GM19463 (cell line): ENCODE measurements around the gene WSCD2.

ENCODE experiments used
- ATAC-seq: cut with Tn5 transposase; IDR thresholded peaks from one replicate; pipeline ENCODE4 v1.9.1; 2021; ENCODE audit warnings: mild to moderate bottlenecking, moderate library complexity; ENCODE audit not compliant: unreplicated experiment

The WSCD2 gene

GRCh38 chr12:108129017-108129812 lies at the start of gene WSCD2:
Gene WSCD2 (plus strand): TSS chr12:108129288. CDS start chr12:108195833, 66,545 bp downstream.
- ATAC-seq = no peak

GRCh38 chr12:108079721-108080120 lies 49.4 kb upstream of the WSCD2 start:
- no peak for ATAC-seq

GRCh38 chr12:108080363-108080762 lies 48.7 kb upstream of the WSCD2 start:
- ATAC-seq = no peak

- no peak for ATAC-seq
These were observed 46.6 kb upstream of the WSCD2 start for GRCh38 chr12:108082485-108082884.

- ATAC-seq = no peak
These were observed 41.2 kb upstream of the WSCD2 start for GRCh38 chr12:108087900-108088299.

- no peak for ATAC-seq
These were observed 38.8 kb upstream of the WSCD2 start for GRCh38 chr12:108090107-108090899.

- no peak for ATAC-seq
These were observed 38.0 kb upstream of the WSCD2 start for GRCh38 chr12:108090932-108091678.

GRCh38 chr12:108091679-108092051 lies 37.4 kb upstream of the WSCD2 start:
- no peak for ATAC-seq

GRCh38 chr12:108093209-108093608 lies 35.9 kb upstream of the WSCD2 start:
- ATAC-seq = no peak

GRCh38 chr12:108094056-108094649 lies 34.9 kb upstream of the WSCD2 start:
- no peak for ATAC-seq

GRCh38 chr12:108097160-108097911 lies 31.8 kb upstream of the WSCD2 start:
- ATAC-seq = no peak

- no peak for ATAC-seq
These were observed 30.7 kb upstream of the WSCD2 start for GRCh38 chr12:108098374-108098773.

- no peak for ATAC-seq
These were observed 30.0 kb upstream of the WSCD2 start for GRCh38 chr12:108099073-108099472.

- ATAC-seq = no peak
These were observed 29.2 kb upstream of the WSCD2 start for GRCh38 chr12:108099778-108100489.

- no peak for ATAC-seq
These were observed 27.4 kb upstream of the WSCD2 start for GRCh38 chr12:108101605-108102175.

GRCh38 chr12:108102363-108102762 lies 26.7 kb upstream of the WSCD2 start:
- no peak for ATAC-seq

- ATAC-seq = no peak
These were observed 26.0 kb upstream of the WSCD2 start for GRCh38 chr12:108103087-108103486.

- no peak for ATAC-seq
These were observed 25.6 kb upstream of the WSCD2 start for GRCh38 chr12:108103517-108103916.

- ATAC-seq = no peak
These were observed 24.4 kb upstream of the WSCD2 start for GRCh38 chr12:108104657-108105056.
